Measurements from ENCODE around the gene MORN1.

Gene MORN1

GRCh38 chr1:2378956-2379732 is 12.2 kb downstream of the MORN1 start:
- Histone ChIP-seq H3K9ac (ENCODE audit: low read depth, low read length, poor library complexity) (peak overlapping the region; percentile 54), H2BK120ac (ENCODE audit: low read depth, low read length) (no peak overlapping the region), H4K91ac (ENCODE audit: low read depth, low read length, poor library complexity) (no peak overlapping the region), H3K4me2 (ENCODE audit: insufficient read depth, low read length, poor library complexity, severe bottlenecking) (no peak overlapping the region), H4K8ac (ENCODE audit: low read depth, low read length) (no peak overlapping the region), H2BK15ac (ENCODE audit: low read length) (no peak overlapping the region), H3K18ac (ENCODE audit: low read length) (no peak overlapping the region), H3K36me3 (replicated peaks in 1 of 2; ENCODE audit: control insufficient read depth in 2 of 2, insufficient read depth in 2 of 2, low read length in 2 of 2) (no peaks in the 10 kb centered on the region), H2AFZ (ENCODE audit: low read length) (no peak overlapping the region), H3K4me3 (ENCODE audit: low read length in 2 of 2) (no peak overlapping the region), H3K79me1 (ENCODE audit: low read depth, low read length) (peaks cover 2% of the 10 kb centered on the region), H3K27ac (replicated peaks; ENCODE audit: low read length) (no peak overlapping the region), H3K14ac (ENCODE audit: low read length) (no peak overlapping the region), H3K4me1 (ENCODE audit: control insufficient read depth in 2 of 2, insufficient read depth in 1 of 2, low read depth in 1 of 2, low read length in 2 of 2) (peaks cover 3 to 8% of the 10 kb centered on the region in 2 donors), H2BK12ac (ENCODE audit: low read length) (no peak overlapping the region), H3K4ac (ENCODE audit: low read length) (no peak overlapping the region), H3K27me3 (ENCODE audit: control insufficient read depth in 3 of 3, insufficient read depth in 3 of 3, low read depth in 1 of 3, low read length in 3 of 3) (no peaks in the 10 kb centered on the region), H3K9me3 (replicated peaks in 1 of 2; ENCODE audit: control insufficient read depth in 2 of 2, insufficient read depth in 1 of 2, low read depth in 1 of 2, low read length in 2 of 2) (no peaks in the 10 kb centered on the region), H2BK5ac (ENCODE audit: low read length) (no peak overlapping the region), H2AK5ac (ENCODE audit: low read depth, low read length) (peak overlapping the region; percentile 20), H3K23ac (ENCODE audit: low read depth, low read length, poor library complexity) (no peak overlapping the region)
- no CpG with 5 or more reads among the region's 18 CpGs for WGBS, 2 donors (ENCODE audit: extremely low coverage in 2 of 2, insufficient read length in 2 of 2, insufficient replicate concordance in 1 of 2)
- no peak for DNase-seq (ENCODE audit: low spot score)

- Histone ChIP-seq H3K14ac (ENCODE audit: low read length) (no peak overlapping the region), H3K4me1 (ENCODE audit: control insufficient read depth in 2 of 2, insufficient read depth in 1 of 2, low read depth in 1 of 2, low read length in 2 of 2) (peaks cover 3 to 8% of the 10 kb centered on the region in 2 donors), H2BK5ac (ENCODE audit: low read length) (peak overlapping the region; percentile 75), H4K8ac (ENCODE audit: low read depth, low read length) (no peak overlapping the region), H3K27me3 (ENCODE audit: control insufficient read depth in 3 of 3, insufficient read depth in 3 of 3, low read depth in 1 of 3, low read length in 3 of 3) (no peaks in the 10 kb centered on the region), H4K91ac (ENCODE audit: low read depth, low read length, poor library complexity) (no peak overlapping the region), H2BK15ac (ENCODE audit: low read length) (no peak overlapping the region), H3K23ac (ENCODE audit: low read depth, low read length, poor library complexity) (peak overlapping the region; percentile 80), H3K4me3 (ENCODE audit: low read length in 2 of 2) (no peak overlapping the region), H3K79me1 (ENCODE audit: low read depth, low read length) (peaks cover 2% of the 10 kb centered on the region), H3K4ac (ENCODE audit: low read length) (no peak overlapping the region), H2BK120ac (ENCODE audit: low read depth, low read length) (no peak overlapping the region), H2AFZ (ENCODE audit: low read length) (no peak overlapping the region), H3K27ac (replicated peaks; ENCODE audit: low read length) (no peak overlapping the region), H3K36me3 (replicated peaks in 1 of 2; ENCODE audit: control insufficient read depth in 2 of 2, insufficient read depth in 2 of 2, low read length in 2 of 2) (no peaks in the 10 kb centered on the region), H3K9ac (ENCODE audit: low read depth, low read length, poor library complexity) (no peak overlapping the region), H2AK5ac (ENCODE audit: low read depth, low read length) (peak overlapping the region; percentile 88), H3K9me3 (replicated peaks in 1 of 2; ENCODE audit: control insufficient read depth in 2 of 2, insufficient read depth in 1 of 2, low read depth in 1 of 2, low read length in 2 of 2) (no peaks in the 10 kb centered on the region), H3K18ac (ENCODE audit: low read length) (no peak overlapping the region), H3K4me2 (ENCODE audit: insufficient read depth, low read length, poor library complexity, severe bottlenecking) (no peak overlapping the region), H2BK12ac (ENCODE audit: low read length) (peak overlapping the region; percentile 10)
- no CpG with 5 or more reads among the region's 24 CpGs for WGBS, 2 donors (ENCODE audit: extremely low coverage in 2 of 2, insufficient read length in 2 of 2, insufficient replicate concordance in 1 of 2)
- no peak for DNase-seq (ENCODE audit: low spot score)
Measured at GRCh38 chr1:2378441-2378851, 12.9 kb downstream of the MORN1 start.

GRCh38 chr1:2377751-2378440 is 13.5 kb downstream of the MORN1 start:
- H3K4me1 ChIP-seq (ENCODE audit: control insufficient read depth in 2 of 2, insufficient read depth in 1 of 2, low read depth in 1 of 2, low read length in 2 of 2) = peaks cover 3 to 8% of the 10 kb centered on the region in 2 donors
- no peak overlapping the region for H2BK120ac ChIP-seq (ENCODE audit: low read depth, low read length)
- no peaks in the 10 kb centered on the region for H3K9me3 ChIP-seq (replicated peaks in 1 of 2; ENCODE audit: control insufficient read depth in 2 of 2, insufficient read depth in 1 of 2, low read depth in 1 of 2, low read length in 2 of 2)
- H3K23ac ChIP-seq (ENCODE audit: low read depth, low read length, poor library complexity) = peak overlapping the region; percentile 89
- H3K79me1 ChIP-seq (ENCODE audit: low read depth, low read length) = peaks cover 3% of the 10 kb centered on the region
- no peak overlapping the region for H2BK15ac ChIP-seq (ENCODE audit: low read length)
- no peak overlapping the region for H2BK12ac ChIP-seq (ENCODE audit: low read length)
- H3K27ac ChIP-seq (replicated peaks; ENCODE audit: low read length) = no peak overlapping the region
- H2AK5ac ChIP-seq (ENCODE audit: low read depth, low read length) = peak overlapping the region; percentile 56
- no peak overlapping the region for H4K8ac ChIP-seq (ENCODE audit: low read depth, low read length)
- H3K14ac ChIP-seq (ENCODE audit: low read length) = no peak overlapping the region
- H3K4ac ChIP-seq (ENCODE audit: low read length) = no peak overlapping the region
- no peaks in the 10 kb centered on the region for H3K36me3 ChIP-seq (replicated peaks in 1 of 2; ENCODE audit: control insufficient read depth in 2 of 2, insufficient read depth in 2 of 2, low read length in 2 of 2)
- no CpG with 5 or more reads among the region's 16 CpGs for WGBS, 2 donors (ENCODE audit: extremely low coverage in 2 of 2, insufficient read length in 2 of 2, insufficient replicate concordance in 1 of 2)
- H4K91ac ChIP-seq (ENCODE audit: low read depth, low read length, poor library complexity) = no peak overlapping the region
- H2AFZ ChIP-seq (ENCODE audit: low read length) = no peak overlapping the region
- H3K18ac ChIP-seq (ENCODE audit: low read length) = no peak overlapping the region
- no peak overlapping the region for H3K9ac ChIP-seq (ENCODE audit: low read depth, low read length, poor library complexity)
- H3K4me3 ChIP-seq (ENCODE audit: low read length in 2 of 2) = no peak overlapping the region
- H3K27me3 ChIP-seq (ENCODE audit: control insufficient read depth in 3 of 3, insufficient read depth in 3 of 3, low read depth in 1 of 3, low read length in 3 of 3) = no peaks in the 10 kb centered on the region
- peak overlapping the region; percentile 75 for H2BK5ac ChIP-seq (ENCODE audit: low read length)
- DNase-seq (ENCODE audit: low spot score) = no peak
- H3K4me2 ChIP-seq (ENCODE audit: insufficient read depth, low read length, poor library complexity, severe bottlenecking) = no peak overlapping the region
